22Rv1 (cell line): ENCODE data around the gene RASGRP2.

Source experiments
- ZFX ChIP-seq: fragments of 450-650 bp; IDR thresholded peaks from 2 replicates; pipeline ENCODE4 v1.6.1; 2017; ENCODE audit warnings: antibody characterized with exemption, borderline replicate concordance
- TF ChIP-seq, protein P1 (sequence below): fragments of 450-650 bp; IDR thresholded peaks from 2 replicates; pipeline ENCODE4 v1.5.1; 2017; ENCODE audit warnings: mild to moderate bottlenecking

DNA sequence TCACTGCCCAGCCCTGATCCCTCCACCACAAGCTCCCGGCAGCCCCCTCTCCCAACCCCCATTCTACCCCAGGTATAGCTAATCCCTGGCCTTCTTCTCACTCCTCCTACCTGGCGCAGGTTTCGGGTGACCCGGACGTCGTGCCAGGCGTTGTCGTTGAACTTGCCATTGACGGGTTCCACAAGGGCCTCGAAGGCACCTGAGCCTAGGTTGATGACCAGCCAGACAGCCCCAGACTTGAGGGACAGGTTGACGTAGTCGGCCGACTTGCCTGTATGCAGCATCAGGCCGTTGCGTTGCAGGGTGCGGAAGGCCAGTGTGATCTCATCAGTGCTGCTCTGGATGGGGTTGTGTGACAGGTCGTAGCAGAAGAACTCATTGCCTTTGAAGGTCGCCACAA lies 58.4 kb downstream of the RASGRP2 start:
- TF ChIP-seq, protein P1, sequence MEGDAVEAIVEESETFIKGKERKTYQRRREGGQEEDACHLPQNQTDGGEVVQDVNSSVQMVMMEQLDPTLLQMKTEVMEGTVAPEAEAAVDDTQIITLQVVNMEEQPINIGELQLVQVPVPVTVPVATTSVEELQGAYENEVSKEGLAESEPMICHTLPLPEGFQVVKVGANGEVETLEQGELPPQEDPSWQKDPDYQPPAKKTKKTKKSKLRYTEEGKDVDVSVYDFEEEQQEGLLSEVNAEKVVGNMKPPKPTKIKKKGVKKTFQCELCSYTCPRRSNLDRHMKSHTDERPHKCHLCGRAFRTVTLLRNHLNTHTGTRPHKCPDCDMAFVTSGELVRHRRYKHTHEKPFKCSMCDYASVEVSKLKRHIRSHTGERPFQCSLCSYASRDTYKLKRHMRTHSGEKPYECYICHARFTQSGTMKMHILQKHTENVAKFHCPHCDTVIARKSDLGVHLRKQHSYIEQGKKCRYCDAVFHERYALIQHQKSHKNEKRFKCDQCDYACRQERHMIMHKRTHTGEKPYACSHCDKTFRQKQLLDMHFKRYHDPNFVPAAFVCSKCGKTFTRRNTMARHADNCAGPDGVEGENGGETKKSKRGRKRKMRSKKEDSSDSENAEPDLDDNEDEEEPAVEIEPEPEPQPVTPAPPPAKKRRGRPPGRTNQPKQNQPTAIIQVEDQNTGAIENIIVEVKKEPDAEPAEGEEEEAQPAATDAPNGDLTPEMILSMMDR: no peak
- TF ChIP-seq ZFX: no peak
